Hepatocyte (in vitro differentiated cells): Measurements from ENCODE around the gene SIDT2.

Experiments used
- EZH2 ChIP-seq: fragments of 200-600 bp; sonication (generic); IDR thresholded peaks from 2 replicates; pipeline ENCODE4 v1.6.1; 2016; ENCODE audit warnings: antibody characterized with exemption, mild to moderate bottlenecking, borderline replicate concordance
- TF ChIP-seq, protein P1 (sequence below): fragments of 200-600 bp; sonication (generic); IDR thresholded peaks from 2 replicates; pipeline ENCODE4 v1.5.1; 2016; ENCODE audit warnings: antibody characterized with exemption, mild to moderate bottlenecking; ENCODE audit not compliant: poor library complexity

DNA sequence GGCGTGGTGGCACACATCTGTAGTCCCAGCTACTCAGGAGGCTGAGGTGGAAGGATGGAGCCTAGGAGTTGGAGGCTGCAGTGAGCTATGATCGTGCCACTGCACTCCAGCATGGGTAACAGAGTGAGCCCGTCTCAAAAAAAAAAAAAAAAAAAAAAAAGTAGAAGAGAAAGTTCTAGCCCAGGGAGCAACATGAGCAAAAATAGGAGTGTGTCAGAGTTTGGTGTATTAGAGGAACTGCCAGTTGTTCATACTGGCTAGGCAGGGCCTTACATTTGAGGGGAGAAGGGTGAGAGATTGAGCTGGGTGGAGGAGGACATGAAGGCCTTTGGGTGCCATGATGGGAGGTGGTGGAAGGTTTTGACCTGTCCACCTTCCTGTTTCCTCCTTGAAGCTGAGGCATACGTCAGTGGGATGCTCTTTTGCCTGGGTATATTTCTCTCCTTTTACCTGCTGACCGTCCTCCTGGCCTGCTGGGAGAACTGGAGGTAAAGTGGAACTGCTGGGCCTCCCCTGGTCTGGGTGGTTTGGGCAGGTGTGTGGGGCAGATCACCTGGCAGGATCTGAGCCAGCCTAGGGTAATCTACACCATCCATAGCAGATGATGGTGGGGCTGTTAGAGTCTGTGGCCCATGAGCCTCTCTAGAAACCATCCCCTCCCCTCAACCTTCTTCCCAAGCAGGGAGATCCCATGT lies 7.3 kb downstream of the SIDT2 start:
- TF ChIP-seq, protein P1, sequence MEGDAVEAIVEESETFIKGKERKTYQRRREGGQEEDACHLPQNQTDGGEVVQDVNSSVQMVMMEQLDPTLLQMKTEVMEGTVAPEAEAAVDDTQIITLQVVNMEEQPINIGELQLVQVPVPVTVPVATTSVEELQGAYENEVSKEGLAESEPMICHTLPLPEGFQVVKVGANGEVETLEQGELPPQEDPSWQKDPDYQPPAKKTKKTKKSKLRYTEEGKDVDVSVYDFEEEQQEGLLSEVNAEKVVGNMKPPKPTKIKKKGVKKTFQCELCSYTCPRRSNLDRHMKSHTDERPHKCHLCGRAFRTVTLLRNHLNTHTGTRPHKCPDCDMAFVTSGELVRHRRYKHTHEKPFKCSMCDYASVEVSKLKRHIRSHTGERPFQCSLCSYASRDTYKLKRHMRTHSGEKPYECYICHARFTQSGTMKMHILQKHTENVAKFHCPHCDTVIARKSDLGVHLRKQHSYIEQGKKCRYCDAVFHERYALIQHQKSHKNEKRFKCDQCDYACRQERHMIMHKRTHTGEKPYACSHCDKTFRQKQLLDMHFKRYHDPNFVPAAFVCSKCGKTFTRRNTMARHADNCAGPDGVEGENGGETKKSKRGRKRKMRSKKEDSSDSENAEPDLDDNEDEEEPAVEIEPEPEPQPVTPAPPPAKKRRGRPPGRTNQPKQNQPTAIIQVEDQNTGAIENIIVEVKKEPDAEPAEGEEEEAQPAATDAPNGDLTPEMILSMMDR, result no peak
- no peak for TF ChIP-seq EZH2
